Measurements from ENCODE around the gene MTMR1. TPM values are rescaled to one million over a fixed set of nuclear protein-coding genes. Genes with fewer than 3 reads are reported as not detected.

The MTMR1 gene
- total RNA-seq, 1 donor from 2014 or later, result 24.8 TPM

DNA sequence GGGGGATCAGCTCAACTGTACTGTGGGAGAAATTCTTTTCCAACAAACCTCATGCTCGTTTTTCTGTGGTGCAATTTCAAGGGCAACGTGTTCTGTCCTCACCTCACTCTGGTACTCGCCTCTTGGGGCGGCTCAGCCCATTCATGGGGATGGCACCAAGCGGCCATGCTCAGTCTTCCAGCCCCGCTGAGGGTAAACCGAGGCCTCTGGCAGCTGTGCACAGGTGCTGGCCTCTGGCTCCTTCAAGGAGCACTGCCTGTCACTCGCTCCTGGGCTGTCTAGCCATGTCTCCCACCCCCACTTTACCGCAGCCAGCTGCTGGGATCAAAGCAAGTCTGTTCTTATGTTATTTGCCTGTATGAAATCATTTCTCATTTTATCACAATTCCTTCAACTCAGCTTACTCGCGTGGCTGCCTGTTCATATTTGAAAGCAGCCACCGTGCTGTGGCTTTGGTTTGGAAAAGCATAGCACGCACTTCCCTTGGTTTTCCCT, 70.2 kb downstream of the MTMR1 start:
- DNase-seq, result no peak

DNA sequence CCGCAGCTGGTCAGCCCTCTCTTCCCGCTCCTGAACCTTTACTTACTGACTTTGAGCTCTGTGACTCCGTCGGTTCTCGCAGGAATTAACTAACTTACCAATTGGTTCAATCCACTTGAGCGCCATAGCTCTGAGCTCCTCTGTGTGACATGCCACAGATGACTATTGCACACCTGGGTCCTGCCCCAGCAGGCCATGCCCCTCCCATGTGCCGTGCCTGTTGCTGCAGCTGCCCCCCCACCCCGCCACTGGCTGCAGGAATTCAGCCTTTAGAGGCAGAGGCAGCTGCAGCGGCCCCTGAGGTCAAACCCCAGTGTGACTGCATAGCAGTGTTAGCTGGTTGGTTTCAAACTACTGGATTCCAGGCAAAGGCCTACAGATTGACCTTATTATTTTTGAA, 70.6 kb downstream of the MTMR1 start:
- no peak for DNase-seq

DNA sequence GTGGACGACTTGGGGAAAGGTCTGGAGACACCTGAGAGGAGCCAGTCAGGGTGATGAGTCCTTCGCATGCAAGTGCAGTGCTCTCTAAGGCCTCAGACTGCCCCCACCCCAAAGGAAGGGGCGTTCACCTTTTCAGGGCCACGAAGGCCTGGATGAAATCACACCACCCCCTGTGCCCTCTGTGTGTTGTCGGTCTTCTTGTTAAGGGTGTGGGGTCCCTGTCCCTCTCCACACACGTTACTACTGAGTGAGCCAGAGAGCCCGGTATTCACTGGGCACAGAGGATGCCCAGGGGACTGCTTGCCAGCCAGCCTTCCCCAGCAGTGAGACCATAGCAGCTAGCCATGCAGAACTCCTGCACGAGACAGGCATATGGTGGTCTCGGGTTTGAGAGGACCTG, 72.0 kb downstream of the MTMR1 start:
- no peak for DNase-seq

DNA sequence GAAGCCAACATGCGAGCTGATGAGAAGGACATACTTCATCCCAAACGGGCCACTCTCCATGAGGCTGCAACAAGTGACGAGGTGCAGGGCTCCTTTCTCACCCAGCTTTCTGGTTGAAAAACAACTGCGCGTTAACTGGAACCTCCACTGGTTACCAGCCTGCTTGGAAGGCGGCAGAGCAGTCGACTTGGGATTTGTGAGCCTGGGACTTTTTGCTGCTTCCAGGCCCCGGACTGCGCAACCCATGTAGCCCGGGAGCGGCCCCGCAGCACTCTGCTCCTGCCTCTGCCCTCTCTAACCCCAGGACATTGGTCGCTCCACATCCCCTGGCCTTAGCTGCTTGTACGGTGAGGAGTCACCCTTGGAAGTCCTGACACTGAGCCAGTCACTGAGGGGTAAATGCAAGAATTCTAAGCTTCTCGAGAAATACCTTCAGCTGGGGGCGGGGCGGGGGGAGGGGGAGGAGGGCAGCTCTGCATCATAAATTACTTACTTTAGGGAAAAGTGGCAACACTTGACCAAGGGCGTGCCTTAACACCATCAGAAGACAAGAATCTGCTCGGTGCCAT, 72.7 kb downstream of the MTMR1 start:
- DNase-seq, result no peak

DNA sequence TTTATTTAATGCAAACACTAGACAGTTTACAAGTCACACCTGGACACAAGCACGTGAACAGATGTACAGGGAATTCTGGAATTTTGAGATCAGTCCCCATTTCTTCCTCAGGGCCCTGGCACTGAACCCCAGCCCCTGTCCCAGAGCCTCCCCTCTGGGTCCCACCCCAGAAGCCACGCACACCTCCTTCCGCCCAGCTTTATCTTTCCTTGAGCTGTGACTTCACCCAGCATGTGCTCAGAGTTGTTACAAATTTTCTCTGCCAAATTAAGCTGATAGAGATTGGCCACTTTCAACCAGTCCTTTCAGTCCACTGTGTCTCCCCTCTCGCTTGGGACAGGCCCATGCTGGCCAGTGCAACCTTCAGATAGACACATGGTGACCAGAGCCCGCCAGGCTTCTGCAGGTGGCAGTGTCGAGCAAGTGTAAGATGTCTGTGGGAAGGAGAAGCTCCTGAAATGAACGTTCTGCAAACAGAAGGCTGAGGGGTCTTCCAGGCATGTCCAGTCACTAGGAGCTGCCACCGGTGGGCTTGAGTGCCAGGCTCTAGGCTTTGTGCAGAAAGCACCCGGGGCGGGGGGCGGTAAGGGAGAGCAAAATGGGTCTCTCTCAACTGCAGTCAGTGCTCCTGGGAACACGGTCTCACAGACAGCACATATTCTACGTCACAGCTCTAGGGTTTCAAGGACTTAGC, 73.3 kb downstream of the MTMR1 start:
- no peak for DNase-seq

DNA sequence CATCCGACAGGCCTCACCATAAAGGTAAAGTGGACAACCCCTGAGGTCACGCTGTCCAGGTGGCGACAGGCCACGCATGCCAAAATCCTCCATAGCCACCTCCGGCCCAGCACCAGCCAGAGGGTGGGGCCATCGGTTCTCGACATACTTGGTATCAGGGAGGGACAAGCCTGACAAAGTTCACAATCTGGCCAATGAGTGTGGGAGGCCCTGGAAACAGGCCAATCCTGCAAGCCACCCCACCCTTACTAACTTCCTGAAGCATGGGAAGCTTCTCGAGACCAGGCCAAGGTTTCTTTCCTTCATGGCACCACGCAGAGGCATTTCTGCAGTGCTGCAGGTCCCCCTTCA, 73.8 kb downstream of the MTMR1 start:
- DNase-seq, result no peak

DNA sequence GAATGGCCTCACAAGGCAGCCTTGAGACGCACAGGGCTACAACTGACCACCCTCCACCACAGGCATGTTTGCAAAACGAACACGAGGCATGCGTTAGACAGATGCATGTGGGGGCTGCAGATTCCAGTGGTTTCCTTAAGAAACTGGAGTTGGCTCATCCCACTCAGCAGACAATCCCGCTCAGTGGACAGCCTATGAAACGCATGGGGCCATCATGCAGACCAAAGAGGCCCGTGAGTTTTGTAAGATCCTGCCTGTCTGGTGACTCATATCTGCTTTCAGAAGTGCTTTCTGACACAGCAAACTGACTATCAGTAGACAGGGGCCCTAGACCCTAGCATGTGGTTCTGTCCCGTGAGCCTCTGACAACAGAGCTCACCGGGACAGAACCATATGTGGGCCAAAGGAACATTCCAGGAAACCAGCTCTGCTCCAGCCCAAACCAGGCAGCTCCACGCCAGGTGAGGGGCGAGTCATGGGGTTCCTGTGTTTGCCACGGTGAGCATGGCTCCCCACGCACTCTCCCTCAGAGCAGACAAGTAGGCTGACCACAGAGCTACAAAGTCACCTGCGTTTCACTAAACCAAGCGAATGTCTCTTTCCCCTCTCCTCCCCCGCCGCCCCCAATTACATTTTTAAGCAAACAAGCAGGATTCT, 74.4 kb downstream of the MTMR1 start:
- no peak for DNase-seq

DNA sequence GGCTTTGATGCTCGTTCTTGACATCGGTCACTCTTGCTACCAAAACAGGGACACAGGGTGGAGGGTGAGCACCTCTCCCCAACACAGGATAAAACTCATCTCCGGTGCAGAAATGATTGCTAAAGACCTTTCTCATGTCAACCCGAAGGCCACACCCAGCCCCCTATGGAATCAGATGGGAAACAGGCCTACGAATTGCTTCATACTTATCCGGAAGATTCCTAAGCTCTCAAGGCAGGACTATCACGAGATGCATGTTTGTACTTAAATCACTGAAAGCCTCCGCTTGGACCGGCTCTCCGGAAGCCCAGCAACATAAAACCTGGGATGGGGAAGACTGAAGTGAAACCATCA, 74.9 kb downstream of the MTMR1 start:
- no peak for DNase-seq

DNA sequence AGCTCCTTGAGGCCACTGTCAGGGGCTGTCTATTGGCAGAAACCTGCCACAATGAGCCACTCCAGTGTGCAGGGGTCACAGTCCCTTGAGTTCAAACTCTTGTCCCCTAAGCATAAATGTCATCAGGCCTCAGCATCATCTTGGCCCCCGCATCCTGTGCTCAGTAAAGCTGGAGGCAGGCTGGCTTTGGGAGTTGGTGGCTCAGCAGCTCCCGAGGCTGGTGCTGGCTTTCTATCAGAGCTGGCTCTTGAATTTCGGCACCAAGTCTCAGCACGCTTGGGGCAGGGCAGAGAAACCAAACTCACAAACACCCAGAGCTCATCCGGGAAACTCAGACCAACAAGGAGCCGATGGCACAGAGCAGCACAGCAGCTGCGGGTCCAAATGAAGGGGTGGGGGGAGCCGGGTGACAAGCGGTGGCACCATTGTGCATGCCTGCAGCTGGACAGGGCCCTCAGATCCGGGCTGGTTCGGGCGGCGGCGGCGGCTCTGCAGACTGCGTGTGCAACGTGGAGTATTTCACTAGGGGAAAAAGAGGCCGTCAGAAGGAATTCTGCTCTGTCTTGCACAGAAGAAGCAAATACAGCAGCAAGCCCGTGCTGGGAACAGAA, 75.5 kb downstream of the MTMR1 start:
- DNase-seq, result no peak

DNA sequence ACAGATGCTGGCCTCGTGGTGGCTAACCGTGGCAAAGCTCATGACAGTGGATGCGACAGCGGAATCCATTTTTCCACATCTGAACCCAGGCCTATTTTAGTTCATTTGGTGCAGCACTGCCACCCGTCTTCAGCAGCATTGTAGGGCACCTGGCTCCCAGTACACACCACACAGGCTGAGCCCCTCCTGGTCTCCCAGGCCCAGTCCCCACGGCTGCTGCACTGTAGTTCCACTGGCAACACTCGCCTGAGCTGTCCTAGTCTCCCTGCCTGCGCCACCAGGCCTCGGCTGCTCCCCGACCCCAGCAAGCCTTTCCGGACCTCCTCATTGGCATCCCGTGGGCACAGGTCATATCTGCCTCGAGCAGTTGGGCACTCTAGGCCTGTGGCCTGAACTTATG, 76.2 kb downstream of the MTMR1 start:
- DNase-seq, result no peak

DNA sequence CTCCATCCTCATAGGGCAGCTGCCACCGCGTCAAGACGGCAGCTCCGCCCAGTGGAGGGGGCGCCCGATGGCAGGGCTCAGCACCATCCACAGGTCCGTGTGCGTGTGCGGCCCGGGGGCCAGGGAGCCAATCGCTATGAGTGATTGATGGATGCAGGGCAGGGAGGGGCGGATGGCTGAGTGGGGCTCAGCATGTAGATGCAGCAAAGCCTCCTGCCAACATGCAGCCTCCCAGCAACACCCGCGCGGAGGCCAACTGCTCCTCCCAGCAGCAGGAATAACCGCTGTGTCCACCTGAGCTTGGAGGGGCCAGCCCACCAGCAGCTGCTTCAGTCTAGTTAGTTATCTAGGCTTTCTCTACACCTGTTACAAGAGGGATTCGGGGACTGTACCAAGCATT, 77.4 kb downstream of the MTMR1 start:
- no peak for DNase-seq

DNA sequence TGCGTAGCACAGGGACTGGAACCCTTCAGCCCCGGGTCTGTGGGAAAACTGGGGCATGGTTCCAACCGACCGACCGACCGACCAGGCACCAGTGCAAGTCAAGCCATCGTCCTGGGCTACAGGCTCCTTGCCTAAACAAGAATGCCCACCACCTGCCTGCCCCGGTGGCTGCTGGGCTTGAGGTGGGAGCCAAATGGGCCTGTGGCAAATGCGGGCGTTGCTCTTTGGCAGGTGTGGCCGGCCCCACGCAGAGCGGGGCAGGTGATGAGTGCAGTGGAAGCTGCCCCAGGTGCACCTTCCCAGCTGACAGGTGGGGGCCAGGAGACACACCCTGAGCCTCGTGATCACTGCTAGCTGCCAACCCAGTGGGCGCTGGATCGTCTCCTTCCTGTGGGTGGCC, 77.9 kb downstream of the MTMR1 start:
- no peak for DNase-seq

DNA sequence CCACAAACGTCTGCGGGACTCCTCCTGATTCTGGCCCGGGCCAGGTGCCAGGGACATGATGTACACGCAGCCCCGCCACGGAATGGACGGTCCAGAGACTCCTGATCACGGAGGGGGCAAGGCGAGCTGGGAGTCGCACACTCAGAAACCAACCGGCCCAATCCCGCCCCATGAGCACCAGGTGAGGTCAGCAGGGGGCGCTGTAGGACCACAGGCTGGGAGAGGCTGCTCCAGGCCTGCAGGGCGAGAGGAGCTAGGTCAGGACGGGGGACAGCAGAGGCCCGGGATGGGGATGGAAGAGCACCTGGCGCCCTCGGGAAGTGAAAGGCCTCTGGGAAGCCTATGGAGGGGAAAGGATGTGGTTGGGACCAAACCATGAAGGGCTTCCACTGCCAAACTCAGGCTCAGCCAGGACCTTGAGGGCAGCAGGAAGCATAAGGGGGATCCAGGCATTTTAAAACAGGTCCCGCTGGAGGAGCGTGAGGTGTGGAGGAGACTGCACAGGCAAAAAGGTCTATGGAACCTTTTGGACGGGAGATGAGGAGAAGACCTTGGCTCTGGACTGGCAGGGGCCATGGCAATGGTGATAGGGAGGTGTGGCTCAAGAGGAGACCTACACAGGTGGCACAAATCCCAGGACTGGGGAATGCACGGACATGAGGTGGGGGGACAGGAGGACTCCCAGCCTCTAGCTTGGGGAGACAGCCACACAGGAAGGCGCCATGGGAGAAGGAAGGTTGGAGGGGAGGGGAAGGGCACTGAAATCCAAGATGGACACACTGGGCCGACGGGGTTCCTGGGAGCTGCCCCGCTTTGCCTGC, 79.2 kb downstream of the MTMR1 start:
- peak; percentile 3 for DNase-seq

DNA sequence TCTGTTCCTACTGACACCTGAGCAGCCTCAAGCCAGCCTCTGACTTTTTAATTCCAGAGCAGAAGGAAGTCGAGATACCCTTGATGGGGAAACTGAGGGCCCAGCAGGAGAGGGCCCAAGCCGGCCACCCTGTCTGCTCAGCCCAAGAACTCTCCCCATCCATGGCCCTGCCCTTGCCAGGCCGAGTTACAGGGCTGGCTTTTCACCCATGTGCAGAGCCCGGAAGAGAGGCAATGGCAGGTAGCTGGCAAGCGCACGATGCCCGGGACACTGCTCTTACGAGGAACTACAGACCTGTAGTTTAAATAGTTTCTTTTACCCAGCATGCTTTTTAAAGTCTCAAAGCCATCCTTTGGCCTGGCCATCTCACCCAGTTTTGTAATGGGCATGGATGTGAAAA, 79.9 kb downstream of the MTMR1 start:
- no peak for DNase-seq

DNA sequence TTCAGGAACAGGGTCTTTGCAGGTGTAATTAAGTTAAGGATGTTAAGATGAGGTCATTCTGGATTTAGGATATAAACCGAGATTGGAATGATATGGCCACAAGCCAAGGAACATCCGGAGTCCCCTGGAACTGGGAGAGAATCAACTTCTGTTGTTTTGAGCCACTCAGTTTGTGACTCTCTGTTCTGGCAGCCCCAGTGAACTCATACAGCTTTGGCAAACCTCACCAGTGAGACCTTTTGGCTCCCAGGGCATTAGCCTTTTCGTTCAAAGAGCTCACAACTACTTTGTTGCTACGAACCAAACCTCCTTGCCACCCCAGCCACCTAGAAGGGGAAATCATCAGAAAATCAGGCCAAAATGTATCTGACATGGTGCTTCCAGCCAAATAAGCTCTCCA, 80.4 kb downstream of the MTMR1 start:
- DNase-seq, result no peak

DNA sequence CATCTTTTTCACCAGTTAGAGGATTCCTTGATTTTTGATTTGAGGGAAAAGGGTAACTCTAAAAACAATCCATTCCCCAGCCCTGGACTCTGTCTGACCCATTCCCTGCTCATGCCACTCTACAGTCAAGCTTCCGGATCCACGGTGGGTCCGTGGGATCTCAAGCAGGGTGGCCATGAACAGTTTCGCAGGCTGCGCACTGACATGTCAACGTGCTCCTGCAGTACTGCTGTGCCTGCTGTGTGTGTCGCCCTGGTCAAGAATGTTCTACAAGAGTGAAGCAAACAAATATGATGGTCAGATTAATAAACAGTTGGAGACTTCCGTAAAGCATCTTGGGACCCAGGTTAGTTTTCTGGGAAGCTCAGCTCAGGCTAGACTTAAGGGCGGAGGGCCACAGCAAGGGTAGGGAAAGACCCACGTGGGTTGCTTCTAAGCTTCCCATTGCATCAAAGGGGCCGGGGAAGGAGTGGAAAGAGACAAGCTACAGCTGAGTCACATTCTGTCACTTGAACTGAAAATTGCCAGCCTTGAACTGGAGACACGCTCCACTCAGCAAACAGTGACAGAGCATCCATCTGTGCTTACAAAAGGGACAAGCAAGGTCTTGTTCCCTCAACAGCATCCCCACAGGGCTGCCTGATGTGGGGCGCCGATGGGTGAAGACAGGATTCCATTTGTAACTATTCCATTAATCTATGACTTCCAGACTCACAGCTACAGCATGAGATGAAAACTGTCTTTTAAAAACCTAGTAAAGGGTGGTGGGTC, 81.8 kb downstream of the MTMR1 start:
- DNase-seq, result no peak

DNA sequence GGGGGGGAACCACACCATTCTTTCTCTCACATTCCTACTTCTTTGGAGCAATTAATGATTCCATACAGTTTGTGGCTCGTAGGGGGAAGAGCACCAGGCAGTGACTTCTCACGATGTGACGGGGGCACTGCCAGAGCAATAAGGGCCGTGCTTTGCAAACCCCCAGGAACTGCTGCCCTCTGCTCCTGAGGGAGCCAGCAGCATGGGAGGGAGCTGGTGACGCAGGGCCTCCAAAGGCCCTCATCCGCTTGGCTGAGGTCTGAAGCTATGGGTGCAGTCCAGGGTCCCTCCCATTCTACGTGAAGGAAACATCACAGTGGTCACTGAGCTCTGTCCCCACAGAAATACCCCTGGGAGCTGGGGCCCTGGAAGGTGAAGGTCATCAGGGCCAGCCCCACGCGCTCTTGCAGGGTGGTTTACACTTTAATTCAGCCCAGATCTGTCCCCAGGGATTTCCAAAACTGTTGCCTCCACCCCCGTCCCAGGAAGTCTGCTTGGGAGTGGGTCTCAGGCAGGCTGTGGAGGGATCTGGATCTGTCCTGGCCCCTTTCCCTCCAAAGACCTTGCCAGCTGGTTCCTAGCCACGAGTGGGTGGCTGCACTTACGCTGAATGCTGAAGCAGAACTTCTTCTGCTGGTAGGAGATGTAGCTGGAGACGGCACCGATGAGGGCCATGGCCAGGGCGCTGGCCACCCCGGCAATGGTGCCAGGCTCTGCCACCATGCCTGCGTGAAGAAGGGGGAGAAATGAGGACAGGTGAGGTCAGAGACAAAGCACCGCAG, 82.6 kb downstream of the MTMR1 start:
- DNase-seq, result no peak

DNA sequence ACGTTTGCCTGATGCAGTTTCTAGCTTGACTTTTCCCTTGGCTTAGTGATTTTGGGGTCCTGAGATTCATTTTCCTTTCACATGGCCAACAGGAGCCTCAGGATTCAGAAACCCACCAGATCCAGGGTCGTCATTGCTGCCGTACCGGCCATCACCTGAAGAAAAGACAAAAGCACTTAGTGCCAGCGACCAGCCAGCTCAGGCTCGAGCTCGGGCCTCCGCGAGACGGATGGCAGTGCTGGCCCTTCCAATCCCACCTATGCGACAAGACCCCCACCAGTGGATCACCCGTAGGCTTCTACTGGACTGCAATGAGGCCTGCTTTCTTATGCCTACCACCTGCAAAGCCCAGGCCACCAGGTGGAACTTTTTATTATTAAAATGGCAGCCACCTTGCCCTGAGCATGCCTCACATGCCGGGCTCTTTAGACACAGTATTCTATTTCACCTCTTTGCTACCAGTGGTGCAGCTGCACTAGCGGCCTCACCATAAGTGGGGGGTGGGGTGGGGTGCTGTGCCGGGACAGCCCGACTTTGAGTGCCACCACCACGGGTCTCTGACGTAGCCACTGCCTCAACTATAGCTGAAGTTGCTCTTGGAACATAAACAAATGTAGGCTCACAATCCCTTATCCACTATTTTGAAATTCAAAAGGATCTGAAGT, 84.3 kb downstream of the MTMR1 start:
- DNase-seq, result no peak

DNA sequence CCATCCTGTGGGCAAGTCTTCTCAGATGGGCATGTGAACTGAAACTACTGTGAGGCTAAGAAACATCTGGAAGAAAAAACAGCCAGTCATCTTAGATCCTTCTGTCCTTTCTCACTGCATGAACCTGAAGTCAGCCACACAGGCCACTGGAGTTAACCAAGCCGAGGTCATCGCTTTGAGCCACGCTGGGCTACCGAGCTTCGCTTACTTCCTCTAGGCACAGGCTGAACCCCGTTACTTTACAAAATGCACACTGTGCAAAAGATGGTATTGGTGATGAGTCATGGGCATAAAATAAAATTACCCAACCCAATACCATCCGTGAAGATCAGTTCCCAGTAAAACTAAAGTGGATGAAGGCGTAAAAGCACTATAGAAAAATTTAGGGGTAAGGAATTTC, 86.2 kb downstream of the MTMR1 start:
- DNase-seq, result no peak

DNA sequence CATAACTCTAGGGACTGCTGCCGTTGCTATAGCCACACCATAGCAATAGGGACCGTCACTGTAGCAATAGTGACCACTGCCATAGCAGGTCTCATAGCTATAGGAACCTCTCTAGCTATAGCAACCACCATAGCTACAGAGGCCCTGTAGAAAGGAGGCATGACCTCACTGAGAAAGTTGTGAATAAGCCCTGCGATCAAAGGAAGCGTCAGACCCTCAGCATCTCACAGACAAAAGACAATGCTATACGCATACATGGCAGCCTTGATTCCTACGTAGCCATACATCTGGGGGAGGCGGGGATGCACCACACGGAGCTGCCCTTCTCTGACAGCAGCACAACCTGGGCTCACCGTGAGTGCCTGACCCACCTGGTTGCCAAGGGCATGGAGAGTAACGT, 88.5 kb downstream of the MTMR1 start:
- DNase-seq, result no peak

DNA sequence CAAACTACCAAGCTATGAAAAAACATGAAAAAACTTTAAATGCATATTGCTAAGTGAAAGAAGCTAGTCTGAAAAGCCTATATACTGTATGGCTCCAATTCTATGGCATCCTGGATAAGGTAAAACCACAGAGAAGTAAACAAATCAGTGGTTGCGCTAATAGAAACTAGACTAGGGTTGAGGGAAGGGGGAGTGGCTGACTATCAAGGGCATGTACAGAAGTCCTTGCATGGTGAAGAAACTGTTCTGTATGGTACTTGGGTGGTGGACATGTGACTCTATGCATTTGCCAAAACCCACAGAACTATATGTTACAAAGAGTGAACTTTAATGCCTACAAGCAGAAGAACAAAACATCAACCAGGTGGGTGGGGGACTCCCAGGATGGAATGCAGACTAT, 96.8 kb downstream of the MTMR1 start:
- no peak for DNase-seq
